ENCODE data around the gene TSPEAR.

TSPEAR gene

GRCh38 chr21:44496564-44497550 is 214.5 kb downstream of the TSPEAR start:
- no peak for DNase-seq

DNA sequence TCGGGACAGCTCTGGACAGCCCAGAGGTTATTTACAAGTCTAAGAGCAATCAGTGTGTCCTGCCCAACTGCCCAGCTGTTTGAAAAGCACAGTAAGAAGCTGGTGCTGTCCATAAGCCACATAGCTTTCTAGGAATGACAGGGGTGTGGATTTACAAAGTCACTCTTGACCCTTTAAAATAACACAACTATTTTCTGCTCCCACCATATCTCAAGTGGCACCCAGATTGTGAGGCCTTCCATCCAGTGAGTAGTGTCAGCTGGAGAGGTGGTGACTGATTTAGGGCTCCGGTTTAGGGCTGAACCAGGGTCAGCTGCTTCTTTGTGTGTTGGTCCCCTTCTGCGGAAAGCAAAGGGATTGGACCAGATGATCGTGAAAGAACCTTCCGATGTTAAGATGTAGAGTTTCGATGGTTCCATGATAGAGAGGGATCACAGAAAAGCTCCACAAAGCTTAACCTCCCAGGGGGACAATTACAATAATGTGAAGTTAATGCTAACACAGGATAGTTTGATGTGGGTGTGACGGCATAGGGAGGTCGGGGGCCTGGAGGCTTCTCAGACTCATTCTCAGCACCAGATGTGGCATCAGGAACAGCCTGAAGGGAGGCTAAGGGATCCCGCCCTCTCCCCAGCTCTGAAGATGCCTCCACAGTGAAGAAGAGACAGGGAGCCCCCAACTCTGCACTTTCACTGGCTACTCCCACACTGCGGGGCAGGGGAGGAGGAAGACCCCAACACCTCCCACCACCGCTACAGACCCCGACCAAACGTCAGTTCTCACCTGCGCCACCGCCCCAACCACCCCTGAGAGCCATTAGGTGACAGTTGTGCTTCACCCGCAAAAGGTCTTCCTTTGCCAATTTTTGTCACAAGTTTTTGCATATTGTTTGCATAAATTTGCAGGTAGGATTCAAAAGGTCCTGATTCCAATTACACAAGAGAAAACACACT is 215.5 kb downstream of the TSPEAR start:
- no peak for DNase-seq

GRCh38 chr21:44494956-44495355 is 216.4 kb downstream of the TSPEAR start:
- DNase-seq: no peak

GRCh38 chr21:44494418-44494817 is 217.0 kb downstream of the TSPEAR start:
- no peak for DNase-seq

DNA sequence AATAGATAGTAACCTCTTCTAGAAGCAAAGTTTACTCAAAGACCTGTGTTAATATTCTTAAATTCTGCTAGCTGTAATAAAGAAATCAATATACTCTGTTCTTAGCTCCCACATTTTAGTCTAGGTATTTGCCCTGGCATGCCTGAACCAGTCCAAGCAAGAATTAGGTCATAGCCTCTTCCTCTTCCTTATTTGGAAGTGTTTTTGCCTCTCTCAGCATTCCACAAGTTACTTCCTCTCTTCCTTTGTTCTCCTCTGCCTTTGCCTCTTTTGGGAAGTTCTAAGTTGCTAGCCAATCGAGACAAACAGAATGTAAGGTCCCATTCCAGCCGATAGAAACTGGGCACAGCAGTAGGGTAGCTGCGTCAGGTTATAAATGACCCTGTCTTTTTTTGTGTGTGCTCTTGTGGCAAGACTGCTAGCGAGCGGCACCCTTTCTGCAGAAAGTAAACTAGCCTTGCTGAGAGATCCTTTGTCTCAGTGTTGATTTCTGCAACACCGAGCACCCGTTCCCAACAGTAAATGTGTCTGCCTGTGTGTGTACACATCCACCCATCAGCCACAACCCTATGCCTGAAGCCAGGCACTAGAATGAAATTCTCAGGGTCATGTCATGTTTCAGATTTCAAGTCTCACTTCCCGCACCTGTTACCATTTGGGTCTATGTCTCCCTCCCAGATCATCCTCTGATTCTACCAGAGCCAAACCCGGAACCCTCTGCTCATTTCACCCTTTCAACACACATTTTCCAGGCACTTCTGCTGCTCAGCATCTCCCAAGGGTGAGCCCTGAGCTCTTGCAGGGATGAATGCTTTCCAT is 218.6 kb downstream of the TSPEAR start:
- DNase-seq: no peak

GRCh38 chr21:44490816-44491215 is 220.6 kb downstream of the TSPEAR start:
- DNase-seq: no peak

DNA sequence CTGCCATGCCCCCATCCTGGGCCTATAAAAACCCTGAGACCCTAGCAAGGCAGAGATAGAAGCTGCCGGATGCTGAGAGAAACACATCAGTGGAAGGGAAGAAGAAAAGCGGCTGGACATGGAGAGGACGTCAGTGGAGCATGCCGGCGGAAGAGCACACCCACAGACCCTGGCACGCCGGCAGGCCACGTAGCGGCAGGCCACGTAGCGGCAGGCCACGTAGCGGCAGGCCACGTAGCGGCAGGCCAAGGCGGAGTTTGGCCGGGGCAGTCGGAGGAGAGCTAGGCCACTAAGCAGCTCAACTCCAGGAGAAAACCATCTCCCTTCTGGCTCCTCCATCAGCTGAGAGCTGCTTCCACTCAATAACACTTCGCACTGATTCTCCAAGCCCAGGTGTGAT is 221.0 kb downstream of the TSPEAR start:
- no peak for DNase-seq

- DNase-seq: no peak
Measured at GRCh38 chr21:44489962-44490361, 221.4 kb downstream of the TSPEAR start.

GRCh38 chr21:44487831-44488230 is 223.5 kb downstream of the TSPEAR start:
- peak; percentile 41 for DNase-seq

GRCh38 chr21:44486302-44486701 is 225.1 kb downstream of the TSPEAR start:
- DNase-seq: no peak

- DNase-seq: no peak
Measured at GRCh38 chr21:44485796-44486195, 225.6 kb downstream of the TSPEAR start.

DNA sequence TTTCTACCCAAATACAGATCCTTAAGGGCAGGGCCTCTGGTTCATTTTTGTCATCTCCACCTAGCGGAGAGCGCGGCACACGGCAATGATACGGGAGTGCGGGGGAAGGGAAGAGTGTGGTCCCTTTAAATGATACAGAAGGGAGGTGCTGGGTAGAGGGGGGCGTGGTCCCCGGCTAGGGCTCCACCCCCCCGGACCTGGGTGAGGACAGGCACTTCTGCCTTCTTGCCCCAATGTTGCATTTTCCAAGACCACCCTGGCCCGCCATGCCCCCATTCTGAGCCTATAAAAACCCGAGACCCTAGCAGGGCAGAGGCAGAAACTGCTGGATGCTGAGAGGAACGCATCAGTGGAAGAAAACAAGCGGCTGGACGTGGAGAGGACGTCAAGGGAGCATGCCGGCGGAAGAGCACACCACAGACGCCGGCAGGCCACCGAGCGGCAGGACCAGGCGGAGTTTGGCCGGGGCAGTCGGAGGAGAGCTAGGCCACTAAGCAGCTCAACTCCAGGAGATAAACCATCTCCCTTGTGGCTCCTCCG is 226.0 kb downstream of the TSPEAR start:
- peak; percentile 7 for DNase-seq

DNA sequence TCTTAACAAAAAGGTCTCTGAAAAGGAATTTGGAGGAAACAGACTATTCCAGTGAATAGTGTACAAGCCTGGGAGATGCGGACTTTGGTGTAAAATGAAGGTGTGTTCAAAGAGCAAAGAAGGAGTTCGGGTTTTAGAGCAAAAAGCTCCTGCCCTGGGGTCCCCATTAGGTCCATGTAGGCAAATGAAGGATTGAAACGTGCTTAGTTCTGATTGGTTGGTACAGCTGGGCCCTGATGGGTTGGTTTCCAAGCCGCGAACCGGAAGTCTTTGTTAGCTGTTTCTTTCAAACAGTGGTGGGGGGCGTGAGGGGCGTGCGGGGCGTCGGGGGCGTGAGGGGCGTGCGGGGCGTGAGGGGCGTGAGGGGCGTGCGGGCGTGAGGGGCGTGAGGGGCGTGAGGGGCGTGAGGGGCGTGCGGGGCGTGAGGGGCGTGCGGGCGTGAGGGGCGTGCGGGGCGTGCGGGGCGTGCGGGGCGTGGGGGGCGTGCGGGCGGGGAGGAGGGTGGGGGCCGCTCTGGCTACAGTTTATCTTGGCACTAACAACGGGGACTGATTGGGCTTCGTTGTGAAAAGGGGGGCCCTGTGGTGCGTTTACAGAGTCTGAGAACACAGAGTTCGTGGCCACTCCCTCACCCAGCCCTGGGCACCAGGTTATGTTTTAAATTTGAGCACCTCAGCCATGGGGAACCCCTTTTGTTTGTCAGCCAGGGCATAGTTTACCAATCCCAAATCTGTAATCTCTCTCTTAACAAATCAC is 226.7 kb downstream of the TSPEAR start:
- DNase-seq: no peak

GRCh38 chr21:44483288-44484237 is 227.8 kb downstream of the TSPEAR start:
- DNase-seq: no peak

DNA sequence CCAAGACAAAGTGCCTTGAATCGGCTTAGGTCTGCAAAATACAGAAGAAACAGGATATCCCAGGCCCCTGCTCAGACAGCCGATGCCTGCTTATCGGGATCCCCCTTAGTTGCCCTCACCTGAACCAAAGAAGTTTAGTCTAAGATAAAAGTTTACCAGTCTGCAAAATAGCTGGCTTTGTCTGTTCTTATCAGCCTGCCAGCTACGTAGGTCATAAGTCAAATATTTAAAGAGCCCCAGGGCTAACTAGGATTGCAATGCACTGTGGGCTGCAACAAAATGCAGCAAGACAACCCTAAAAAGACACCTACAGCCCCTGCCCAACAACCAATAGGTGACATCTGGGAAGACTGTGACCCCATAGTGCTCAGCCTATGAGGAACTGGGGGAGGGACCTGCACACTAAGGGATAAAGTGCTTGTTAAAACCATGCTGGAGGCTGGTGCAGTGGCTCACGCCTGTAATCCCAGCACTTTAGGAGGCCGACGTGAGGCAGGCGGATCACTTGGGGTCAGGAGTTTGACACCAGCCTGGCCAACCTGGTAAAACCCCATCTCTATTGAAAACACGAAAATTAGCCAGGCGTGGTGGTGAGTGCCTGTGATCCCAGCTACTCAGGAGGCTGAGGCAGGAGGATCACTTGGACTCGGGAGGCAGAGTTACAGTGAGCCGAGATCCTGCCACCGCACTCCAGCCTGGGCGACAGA is 228.6 kb downstream of the TSPEAR start:
- no peak for DNase-seq

DNA sequence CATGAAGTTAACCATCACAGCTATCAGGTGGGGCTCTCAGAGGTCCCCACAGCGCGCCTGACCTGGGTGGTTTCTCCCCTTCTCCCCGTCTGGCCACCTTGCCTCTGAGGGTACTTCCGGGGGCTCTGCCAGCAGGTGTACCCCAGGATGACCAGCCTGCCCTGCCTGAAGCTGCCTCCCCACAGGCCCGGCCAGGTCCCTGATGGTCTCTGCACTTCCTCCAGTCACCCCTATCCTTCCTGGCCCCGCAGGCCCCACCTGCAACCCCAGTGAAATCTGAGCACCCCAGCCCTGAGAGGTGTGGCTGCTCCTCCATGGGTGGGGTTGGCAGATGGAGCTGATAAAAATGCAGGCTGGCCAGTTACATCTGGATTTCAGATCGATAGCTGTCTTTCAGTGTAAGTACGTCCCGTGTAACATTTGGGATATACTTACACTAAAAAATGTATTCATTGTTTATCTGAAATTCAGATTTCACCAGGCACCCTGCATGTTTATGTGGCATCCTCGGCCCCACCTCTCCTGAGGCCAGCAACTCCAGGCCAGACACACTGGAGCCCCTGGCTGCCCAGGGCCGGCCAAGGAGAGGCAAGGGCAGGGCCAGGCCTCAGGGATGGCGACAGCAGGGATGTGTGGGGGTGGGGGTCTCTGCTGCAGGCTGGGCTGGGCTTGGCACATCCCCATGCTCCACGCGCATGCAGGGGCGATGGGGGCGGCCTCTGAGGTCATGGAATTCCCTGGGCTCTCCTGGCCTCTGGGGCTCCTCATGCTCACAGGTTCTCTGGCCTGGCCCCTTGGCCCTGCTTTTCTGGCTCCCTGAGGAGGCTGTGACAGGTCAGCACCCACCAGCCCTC is 230.9 kb downstream of the TSPEAR start:
- DNase-seq: no peak

- DNase-seq: peak; percentile 27
Measured at GRCh38 chr21:44479556-44480199, 231.7 kb downstream of the TSPEAR start.

DNA sequence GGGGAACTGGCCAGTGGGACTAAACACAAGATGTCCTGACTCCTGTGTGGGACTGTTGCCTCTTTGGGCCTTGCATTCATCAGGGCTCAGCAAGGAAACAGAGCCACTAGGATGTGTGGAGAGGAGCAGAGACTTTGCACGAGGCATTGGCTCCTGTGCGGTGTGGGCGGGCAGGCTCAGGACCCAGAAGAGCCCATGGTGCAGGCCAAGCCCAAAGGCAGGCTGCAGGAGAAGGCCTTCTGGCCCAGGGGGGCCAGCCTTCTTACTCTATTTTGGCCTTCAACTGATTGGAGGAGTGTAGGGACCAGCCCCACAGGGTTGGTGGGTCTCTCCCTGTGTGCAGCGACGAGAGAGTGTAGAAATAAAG is 232.6 kb downstream of the TSPEAR start:
- no peak for DNase-seq
